CD4-positive, alpha-beta T cell treated with Interleukin-1 beta for 1 hour (primary cell): ENCODE results near the gene SHBG.

Experiments
- DNase-seq, 2 donors: peaks; one replicate each; pipeline ENCODE4 v3.0.0-alpha.2; 2020 to 2022

SHBG gene

DNA sequence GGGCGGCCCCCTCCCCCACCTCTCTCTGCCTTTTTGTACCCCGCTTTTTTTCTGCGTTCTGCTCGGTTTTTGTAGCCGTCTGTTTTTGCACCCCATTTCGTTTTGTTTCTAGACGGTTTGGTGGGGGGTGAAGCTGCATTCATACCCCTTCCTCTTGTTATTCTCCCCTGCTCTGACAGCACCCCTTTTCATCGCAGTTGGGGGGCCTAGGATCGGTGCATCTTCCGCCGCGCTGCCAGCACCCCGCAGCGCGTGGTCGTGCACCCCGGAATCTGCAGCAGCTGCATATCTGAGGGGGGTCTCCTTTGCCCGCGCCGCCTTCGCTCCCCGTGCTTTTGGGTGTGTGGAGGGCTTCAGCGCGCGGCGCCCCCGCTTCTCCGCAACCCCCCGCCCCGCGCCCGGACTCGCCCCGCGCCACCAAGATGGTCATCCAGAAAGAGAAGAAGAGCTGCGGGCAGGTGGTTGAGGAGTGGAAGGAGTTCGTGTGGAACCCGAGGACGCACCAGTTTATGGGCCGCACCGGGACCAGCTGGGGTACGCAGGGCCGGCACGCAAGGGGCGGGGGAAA lies 21.2 kb downstream of the SHBG start:
- no peak for DNase-seq

DNA sequence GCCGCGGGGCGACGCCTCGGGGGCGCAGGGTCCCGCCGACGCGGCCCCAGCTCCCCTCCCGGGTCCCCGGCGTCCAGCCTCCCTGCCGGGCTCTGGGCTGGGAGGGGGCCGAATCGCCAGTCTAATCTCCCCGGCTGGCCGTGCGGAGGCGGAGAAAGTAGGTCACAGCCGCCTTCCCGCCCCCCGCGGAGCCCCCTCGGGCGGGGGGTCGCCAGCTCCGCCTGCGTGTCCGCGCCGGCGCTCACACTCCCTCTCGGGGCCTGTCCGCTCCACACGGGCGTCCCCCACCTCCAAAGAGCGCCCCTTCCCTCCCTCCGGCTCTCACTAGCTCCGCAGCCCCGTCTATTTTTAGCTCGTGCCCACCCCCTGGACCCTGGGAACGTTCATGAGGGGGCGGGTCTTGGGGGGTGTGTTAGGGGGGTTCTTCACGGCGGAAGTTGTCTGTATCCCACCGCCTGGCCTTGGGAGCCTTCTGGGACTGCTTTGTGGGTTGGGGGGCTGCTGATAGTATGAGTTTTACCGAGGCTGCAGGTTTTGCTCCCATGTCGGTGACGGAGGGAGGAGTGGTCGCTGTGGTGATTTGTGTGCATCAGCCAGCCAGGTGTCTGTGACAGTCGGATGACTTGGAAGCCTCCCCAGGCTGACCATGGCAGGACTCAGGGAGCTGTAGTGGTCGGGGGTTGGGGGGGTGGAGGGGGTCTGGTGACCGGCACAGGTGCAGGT lies 21.9 kb downstream of the SHBG start:
- DNase-seq, result no peak

DNA sequence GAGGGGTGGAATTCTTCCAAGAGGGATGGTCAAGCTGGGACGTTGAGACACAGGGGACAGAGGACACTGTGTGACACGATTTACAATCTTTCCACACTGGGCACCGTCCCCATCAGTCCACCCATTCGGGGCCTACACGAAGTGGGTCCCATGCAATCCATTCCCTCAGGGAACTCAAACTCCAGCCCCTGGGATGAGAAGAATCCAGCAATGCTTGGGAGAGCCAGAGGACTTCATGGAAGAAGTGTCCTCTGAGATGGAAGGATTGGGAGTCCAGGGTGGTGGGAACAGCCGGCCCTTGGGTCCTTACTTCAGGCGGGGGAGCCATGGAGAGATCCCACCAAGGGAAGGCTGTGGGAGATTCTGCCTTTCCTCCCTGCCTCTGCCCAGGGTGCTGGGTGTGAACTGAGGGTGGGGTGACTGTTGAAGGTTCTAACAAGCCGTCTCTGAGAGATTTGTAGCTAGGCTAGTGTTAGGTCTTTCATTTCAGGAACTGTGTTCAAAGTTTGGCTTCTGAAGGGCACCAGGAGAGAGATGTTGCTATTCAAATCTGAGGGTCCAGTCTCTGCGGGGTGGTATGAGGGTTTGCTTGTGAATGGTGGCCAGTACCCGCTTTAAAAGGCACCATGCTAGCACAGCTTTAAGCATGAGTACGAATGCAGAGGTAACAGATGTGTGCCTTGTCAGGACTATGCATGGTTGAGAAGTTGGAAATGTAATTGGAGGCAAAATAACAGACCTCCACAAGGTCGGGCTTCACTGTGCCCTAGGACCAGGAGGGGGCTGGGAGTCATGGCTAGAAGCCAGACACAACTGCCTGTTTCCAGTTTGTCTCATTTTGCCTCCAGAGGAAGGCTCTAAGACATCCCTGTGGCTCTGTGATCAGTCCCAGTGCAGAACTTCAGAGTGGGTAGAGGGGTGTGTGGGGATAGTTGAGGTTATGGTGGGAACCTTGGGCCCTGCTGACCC lies 22.7 kb downstream of the SHBG start:
- no peak for DNase-seq

DNA sequence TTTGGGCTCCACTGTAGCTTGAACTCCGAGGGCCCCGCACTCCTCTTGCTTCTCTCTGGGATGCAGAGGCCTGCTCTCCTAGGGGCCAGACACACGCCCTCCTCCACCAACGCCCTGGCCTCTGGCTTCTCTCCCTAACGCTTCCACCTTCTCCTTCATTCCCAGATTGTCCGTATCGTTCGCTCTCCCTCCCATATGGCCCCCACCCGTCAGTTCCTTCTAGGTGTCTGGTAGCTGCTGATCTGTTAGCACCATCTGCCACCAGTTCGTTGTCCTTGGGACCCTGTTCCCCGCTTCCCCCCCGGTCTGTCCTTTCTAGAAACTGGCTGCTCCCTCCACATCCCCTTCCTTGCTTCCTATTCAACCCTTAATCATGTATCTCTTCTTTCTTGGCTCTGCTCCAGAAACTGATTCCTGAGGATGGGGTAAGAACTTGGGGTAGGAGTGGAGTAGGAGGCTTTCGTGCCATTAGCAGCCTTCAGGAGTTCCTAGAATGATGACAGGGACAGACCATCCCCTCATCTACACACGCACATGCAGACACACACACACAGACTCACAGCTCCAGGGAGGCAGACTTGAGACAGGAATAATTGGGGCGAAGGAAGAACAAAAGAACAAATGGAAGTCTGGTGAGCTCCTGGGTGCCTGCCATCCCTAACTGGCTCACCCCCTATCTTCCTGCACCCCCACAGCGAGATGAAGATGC lies 25.1 kb downstream of the SHBG start:
- no peak for DNase-seq

DNA sequence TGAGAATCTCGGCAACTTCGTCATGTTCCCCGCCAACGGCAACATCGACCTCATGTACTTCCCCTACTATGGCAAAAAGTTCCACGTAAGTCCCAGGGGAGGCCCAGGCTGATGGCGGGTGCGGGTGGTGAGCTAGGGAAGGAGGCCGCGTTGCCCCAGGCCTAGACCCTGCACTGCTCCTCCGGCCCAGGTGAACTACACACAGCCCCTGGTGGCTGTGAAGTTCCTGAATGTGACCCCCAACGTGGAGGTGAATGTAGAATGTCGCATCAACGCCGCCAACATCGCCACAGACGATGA lies 25.6 kb downstream of the SHBG start:
- DNase-seq, result no peak

DNA sequence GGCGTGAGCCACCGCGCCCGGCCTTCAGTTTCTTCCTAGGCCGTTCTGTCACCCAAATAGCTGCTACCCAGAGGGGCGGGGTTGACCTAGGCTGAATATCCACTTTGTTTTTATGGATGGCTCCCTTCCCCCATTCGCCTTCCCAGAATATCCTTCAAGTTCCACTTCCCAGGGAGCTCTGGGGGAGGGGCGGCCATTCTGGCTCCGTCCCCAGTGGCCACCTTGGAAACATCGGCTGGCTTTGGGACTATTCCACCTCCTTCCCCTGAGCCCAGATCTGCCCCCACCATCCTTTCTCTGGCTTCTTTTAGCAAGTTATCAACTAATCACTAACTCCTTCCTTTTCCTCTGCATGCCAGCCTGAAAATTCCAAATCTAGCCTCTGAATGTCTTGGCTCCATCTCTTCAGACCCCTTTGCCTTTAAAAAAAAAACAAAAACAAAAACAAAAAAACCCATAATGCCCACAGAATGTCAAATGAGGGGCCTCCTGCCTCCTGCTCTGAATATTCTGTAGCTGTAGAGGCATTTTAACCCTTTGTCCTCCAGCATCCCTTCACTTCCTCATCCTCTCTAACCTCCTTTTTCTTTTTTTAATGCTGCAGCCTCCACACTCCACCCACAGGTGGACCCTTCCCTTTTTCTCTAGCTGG lies 27.1 kb downstream of the SHBG start:
- DNase-seq, result no peak

DNA sequence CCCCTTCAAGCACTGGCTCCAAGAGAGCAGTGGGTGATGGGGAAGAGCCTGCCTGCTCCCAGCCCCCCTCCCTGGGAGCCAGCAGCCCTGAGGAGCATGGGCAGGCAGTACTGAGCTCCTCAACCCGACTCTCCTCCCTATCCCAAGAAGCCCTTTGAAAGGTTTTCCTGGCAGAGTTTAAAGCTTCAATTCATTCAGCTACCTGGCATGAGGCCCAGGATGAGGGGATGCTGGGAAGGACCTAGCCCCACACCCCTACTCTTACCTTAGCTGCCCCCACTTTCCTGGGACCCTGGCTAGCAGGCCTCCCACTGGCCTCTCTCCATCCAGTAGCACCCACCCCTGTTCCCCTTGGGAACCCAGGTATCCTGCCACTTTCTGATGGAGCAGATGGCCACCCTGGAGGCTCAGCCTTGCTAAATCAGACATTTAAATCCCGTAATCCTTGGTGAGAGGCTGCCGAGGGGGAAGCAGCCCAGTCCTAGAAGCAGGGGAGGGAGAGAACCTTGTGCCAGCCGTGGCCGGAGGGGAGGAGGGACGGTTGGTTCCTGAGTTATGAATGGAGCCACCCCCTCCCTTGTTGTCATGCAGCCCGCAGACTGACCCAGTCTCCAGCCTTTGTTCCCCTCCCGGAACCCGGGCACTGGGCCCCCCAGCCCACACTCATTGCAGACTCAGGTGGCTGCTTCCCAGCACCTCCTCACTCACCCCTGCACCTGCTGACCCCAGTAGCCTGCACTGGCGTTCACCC lies 37.9 kb downstream of the SHBG start:
- DNase-seq, result no peak

DNA sequence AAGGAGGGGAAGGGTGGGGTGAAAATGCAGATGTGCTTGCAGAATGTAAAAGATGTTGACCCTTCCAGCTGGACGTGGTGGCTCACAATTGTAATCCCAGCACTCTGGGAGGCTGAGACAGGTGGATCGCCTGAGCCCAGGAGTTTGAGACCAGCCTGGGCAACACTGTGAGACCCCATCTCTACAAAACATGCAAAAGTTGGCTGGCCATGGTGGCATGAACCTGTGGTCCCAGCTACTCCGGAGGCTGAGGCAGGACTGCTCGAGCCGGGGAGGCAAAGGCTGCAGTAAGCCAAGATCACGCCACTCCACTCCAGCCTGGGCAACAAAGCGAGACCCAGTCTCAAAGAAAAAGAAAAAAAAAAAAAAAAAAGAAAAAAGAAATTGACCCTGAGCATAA lies 38.5 kb downstream of the SHBG start:
- no peak for DNase-seq

DNA sequence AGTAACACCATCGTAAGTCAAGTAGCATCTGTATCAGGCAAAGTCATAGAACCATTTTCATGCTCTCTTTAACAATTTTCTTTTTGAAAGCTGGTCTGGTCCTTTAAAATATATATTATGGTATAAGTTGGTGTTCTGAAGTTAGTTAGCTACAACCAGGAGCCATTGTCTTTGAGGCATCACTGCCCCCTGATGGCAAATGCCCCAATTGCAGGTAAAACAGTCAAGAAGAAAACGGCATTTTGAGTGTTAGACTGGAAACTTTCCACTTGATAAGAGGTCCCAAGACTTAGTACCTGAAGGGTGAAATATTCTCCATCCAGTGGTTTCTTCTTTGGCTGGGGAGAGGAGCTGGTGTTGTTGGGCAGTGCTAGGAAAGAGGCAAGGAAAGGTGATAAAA lies 43.3 kb downstream of the SHBG start:
- DNase-seq, result peak; percentile 25 to 42

DNA sequence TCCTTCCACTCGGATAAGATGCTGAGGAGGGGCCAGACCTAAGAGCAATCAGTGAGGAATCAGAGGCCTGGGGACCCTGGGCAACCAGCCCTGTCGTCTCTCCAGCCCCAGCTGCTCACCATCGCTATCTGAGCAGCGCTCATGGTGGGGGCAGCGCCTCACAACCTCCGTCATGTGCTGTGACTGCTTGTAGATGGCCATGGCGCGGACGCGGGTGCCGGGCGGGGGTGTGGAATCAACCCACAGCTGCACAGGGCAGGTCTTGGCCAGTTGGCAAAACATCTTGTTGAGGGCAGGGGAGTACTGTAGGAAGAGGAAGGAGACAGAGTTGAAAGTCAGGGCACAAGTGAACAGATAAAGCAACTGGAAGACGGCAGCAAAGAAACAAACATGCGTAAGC lies 45.0 kb downstream of the SHBG start:
- DNase-seq, result no peak

DNA sequence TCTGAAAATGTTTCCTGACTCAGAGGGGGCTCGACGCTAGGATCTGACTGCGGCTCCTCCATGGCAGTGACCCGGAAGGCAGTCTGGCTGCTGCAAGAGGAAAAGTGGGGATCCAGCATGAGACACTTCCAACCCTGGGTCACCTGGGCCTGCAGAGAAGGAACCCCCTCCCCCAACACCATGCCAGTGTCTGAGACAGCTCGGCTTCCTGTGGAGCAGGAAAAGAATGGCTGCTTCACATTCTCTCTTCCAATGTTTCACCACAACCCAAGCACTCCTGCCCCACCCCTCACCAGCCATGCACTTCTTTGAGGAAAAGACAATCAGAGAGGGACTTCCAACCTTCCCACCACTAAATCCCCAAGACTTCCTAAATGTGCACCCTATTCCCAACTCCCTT lies 46.6 kb downstream of the SHBG start:
- no peak for DNase-seq

DNA sequence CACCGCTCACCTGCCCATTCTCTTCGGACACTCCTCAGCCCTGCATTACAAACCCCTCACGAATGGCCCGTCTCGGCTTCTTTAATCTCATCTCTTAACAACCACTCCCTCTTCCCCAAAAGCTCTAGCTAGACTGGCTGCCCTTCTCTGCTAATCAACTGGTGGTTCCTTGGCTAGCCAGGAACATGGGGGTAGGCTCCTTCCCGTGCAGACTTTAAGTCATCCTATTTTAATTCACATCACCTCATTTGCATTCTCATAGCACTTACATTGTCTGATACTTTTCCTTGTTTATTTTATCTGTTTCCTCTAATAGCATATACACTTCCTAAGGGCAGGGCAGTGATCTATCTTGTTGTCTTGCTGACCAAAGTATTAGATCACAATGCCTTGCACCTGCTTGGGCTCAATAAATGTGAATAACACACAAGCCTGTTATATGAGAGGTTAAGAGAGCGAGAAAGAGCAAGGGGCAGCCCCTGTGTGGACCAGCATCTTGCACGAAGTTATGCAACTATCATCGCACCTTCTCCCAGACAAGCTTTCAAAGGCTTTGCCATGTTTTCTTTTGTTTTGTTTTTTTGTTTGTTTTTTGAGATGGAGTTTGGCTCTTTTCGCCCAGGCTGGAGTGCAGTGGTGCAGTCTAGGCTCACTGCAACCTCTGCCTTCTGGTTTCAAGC lies 47.6 kb downstream of the SHBG start:
- DNase-seq, result no peak
